OCI-LY1 (cell line): ENCODE data around the gene DFFB.

Experiments used
- EZH2 ChIP-seq: fragments of 200-600 bp; sonication (generic), shearing (Covaris generic); IDR thresholded peaks from 2 replicates; pipeline ENCODE4 v1.8.0; 2017; ENCODE audit warnings: borderline replicate concordance, mixed run types, mild to moderate bottlenecking, antibody characterized with exemption, low read length, moderate library complexity, mixed read lengths
- TF ChIP-seq, protein P1 (sequence below): fragments of 200-600 bp; sonication (generic), shearing (Covaris generic); IDR thresholded peaks from 2 replicates; pipeline ENCODE4 v1.5.1; 2017; ENCODE audit warnings: mild to moderate bottlenecking, antibody characterized with exemption, low read length, moderate library complexity, mixed read lengths

DNA sequence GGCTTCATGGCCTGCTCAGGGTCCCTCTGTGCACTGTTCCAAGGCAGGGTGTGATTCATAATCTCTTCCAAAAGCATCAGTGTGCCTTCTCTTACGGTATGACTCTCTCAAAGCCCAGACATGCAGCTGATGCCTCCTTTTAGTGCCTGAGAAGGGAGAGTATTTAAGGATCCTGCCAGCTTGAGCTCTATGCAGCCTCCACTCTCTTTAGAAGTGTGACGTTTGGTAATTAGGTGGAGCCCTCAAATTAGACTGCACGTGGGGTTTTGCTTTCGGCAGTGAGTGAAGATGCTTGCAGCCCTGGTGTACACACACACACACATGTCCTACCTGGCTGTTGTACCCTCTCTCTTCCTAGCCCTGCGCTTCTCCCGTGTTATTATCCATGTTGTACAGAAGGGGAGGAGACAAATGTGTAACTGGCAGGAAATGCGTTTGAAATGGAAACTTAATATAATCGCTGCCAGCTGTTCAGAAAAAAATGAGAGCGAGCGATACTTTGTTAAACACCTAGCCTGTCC, 45.4 kb downstream of the DFFB start:
- TF ChIP-seq, protein P1, sequence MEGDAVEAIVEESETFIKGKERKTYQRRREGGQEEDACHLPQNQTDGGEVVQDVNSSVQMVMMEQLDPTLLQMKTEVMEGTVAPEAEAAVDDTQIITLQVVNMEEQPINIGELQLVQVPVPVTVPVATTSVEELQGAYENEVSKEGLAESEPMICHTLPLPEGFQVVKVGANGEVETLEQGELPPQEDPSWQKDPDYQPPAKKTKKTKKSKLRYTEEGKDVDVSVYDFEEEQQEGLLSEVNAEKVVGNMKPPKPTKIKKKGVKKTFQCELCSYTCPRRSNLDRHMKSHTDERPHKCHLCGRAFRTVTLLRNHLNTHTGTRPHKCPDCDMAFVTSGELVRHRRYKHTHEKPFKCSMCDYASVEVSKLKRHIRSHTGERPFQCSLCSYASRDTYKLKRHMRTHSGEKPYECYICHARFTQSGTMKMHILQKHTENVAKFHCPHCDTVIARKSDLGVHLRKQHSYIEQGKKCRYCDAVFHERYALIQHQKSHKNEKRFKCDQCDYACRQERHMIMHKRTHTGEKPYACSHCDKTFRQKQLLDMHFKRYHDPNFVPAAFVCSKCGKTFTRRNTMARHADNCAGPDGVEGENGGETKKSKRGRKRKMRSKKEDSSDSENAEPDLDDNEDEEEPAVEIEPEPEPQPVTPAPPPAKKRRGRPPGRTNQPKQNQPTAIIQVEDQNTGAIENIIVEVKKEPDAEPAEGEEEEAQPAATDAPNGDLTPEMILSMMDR = no peak
- no peak for TF ChIP-seq EZH2
